ENCODE results near the gene SCLT1. TPM values are rescaled to one million over a fixed set of nuclear protein-coding genes. Genes with fewer than 3 reads are reported as not detected.

Gene SCLT1
- total RNA-seq, 1 experiment from 2014 or later = 14.3 TPM

GRCh38 chr4:128974136-128974581 lies 119.2 kb downstream of the SCLT1 start (continued):
- TF ChIP-seq CTCF (IDR thresholded peaks at IDR 0.05) (no peak), MLX (CRISPR knock-in tag; IDR thresholded peaks at IDR 0.05) (no peak), ESRRA (CRISPR knock-in tag; IDR thresholded peaks at IDR 0.05; ENCODE audit: borderline replicate concordance) (no peak), IRF1 (CRISPR knock-in tag; IDR thresholded peaks at IDR 0.05) (no peak), TEAD4 (CRISPR knock-in tag; IDR thresholded peaks at IDR 0.05) (no peak), ZNF671 (CRISPR knock-in tag; IDR thresholded peaks at IDR 0.05) (no peak), ZNF317 (CRISPR knock-in tag; IDR thresholded peaks at IDR 0.05; ENCODE audit: borderline replicate concordance, low read depth) (no peak), ZNF263 (CRISPR knock-in tag; IDR thresholded peaks at IDR 0.05; ENCODE audit: low read depth) (no peak), TP53 (CRISPR knock-in tag; IDR thresholded peaks at IDR 0.05) (no peak), ZNF416 (CRISPR knock-in tag; IDR thresholded peaks at IDR 0.05) (no peak), FOXP1 (CRISPR knock-in tag; IDR thresholded peaks at IDR 0.05; ENCODE audit: borderline replicate concordance) (no peak), E2F5 (CRISPR knock-in tag; IDR thresholded peaks at IDR 0.05) (no peak), E2F4 (CRISPR knock-in tag; IDR thresholded peaks at IDR 0.05; ENCODE audit: borderline replicate concordance, low read depth) (no peak), ZNF396 (CRISPR knock-in tag; IDR thresholded peaks at IDR 0.05; ENCODE audit: borderline replicate concordance) (no peak), ATF3 (CRISPR knock-in tag; conservative IDR thresholded peaks at IDR 0.05) (no peak)

GRCh38 chr4:128973384-128973783 lies 120.0 kb downstream of the SCLT1 start:
- DNase-seq (ENCODE audit: low spot score) (no peak), ATAC-seq (no peak)
- TF ChIP-seq NR2C2 (CRISPR knock-in tag; IDR thresholded peaks at IDR 0.05) (no peak), ETV6 (CRISPR knock-in tag; IDR thresholded peaks at IDR 0.05) (no peak), ELF4 (CRISPR knock-in tag; IDR thresholded peaks at IDR 0.05; ENCODE audit: low read depth) (no peak), ZNF416 (CRISPR knock-in tag; IDR thresholded peaks at IDR 0.05) (no peak), IRF1 (CRISPR knock-in tag; IDR thresholded peaks at IDR 0.05) (no peak), MAX (CRISPR knock-in tag; IDR thresholded peaks at IDR 0.05) (no peak), ZBTB21 (CRISPR knock-in tag; IDR thresholded peaks at IDR 0.05; ENCODE audit: borderline replicate concordance) (no peak), SMAD4 (CRISPR knock-in tag; IDR thresholded peaks at IDR 0.05) (no peak), FOXP1 (CRISPR knock-in tag; IDR thresholded peaks at IDR 0.05; ENCODE audit: borderline replicate concordance) (no peak)
- Mint-ChIP-seq H3K27me3 (ENCODE audit: low read depth) (no peaks in the 10 kb centered on the region), H3K4me3 (no peak overlapping the region), H3K27ac (no peak overlapping the region), H3K4me1 (no peaks in the 10 kb centered on the region), H3K36me3 (no peaks in the 10 kb centered on the region), H3K9me3 (no peaks in the 10 kb centered on the region)
- CTCF ChIA-PET = no interaction called here
- POLR2A ChIA-PET = no interaction called here

Data from WTC11 (cell line).